GM12865 (cell line): ENCODE results near the gene EXOC4.

Source experiments
- DNase-seq: peaks from one replicate; pipeline ENCODE4 v3.0.0; 2010; ENCODE audit warnings: low read depth
- H3K4me3 ChIP-seq: 2 replicates; pipeline ENCODE4 v1.5.1; 2011; ENCODE audit warnings: mild to moderate bottlenecking, low read depth, low read length, control low read depth
- TF ChIP-seq, protein P1 (sequence below): IDR thresholded peaks from 2 replicates; pipeline ENCODE4 v1.5.1; 2011; ENCODE audit warnings: low read length, control low read depth, low read depth, inconsistent platforms; ENCODE audit not compliant: insufficient read depth; ENCODE audit errors: missing control alignments

The EXOC4 gene

DNA sequence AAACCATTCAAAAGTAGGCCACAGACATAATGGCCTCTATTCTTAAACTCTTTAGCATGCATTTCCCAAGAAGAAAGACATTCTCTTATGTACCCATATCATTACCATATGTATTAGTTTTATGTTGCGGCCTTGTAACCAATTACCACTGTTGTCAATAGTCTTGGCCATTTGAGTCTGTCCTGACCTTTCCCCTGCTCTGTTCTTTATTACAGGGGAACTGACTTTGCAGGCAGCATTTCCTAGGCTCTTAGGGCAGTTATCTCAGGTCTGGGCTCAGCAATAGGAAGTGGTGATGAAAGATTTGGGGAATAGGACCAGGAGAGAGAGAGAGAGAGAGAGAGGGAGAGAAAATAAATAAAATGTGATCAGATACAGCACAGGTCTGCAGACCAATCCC is 679.7 kb downstream of the EXOC4 start:
- TF ChIP-seq, protein P1, sequence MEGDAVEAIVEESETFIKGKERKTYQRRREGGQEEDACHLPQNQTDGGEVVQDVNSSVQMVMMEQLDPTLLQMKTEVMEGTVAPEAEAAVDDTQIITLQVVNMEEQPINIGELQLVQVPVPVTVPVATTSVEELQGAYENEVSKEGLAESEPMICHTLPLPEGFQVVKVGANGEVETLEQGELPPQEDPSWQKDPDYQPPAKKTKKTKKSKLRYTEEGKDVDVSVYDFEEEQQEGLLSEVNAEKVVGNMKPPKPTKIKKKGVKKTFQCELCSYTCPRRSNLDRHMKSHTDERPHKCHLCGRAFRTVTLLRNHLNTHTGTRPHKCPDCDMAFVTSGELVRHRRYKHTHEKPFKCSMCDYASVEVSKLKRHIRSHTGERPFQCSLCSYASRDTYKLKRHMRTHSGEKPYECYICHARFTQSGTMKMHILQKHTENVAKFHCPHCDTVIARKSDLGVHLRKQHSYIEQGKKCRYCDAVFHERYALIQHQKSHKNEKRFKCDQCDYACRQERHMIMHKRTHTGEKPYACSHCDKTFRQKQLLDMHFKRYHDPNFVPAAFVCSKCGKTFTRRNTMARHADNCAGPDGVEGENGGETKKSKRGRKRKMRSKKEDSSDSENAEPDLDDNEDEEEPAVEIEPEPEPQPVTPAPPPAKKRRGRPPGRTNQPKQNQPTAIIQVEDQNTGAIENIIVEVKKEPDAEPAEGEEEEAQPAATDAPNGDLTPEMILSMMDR, result no peak
- no peak for DNase-seq
- H3K4me3 ChIP-seq, result no peak overlapping the region

DNA sequence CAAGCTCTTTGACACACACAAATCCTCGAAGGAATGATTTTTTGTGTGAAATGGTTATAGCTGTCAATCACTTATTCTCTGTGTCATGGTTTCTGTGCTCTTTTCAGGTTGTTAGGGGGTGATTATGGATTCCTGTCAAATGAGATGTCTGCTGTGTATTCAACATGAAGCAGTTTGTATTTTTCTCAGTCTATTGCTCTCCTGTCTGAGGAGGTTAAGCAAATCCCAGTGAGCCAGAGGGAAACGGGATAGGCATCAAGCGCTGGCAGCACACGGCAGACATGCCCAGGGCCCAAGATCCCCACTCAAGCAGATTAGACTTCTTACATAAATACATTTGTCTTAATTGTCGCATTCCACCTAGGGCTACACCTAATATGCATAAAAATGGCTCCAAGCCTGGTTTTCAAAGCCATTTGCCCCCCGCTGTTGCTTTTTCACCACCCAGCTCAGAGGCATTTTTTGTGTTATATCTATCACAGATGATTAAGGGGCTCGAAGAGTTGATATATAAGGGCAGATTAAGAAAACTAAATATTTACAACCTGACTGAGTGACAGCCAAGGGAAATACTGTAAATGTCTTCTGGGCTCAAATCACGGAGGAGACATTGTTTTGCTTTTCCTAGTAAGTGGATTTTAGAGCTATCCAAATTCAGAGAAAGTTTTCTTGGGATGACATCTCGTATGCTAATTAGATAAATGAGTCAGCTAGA is 681.5 kb downstream of the EXOC4 start:
- TF ChIP-seq, protein P1, result no peak
- DNase-seq, result no peak
- H3K4me3 ChIP-seq, result no peak overlapping the region

DNA sequence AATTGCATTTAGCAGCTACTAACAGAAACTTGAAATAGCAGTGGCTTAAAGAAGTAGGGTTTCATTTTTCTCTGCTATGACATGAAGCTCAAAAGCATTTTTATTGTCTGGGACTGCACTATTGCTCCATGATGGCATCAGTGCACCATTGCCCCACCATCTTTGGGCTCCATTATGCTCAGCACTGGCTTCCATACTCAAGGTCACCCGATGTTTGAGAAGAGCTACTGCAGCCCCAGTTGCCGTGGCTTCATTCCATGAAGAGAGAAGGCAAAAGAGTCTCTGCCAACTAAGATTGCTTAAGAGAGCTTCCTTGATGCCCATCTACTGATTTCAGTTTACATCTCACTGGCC is 682.1 kb downstream of the EXOC4 start:
- H3K4me3 ChIP-seq, result no peak overlapping the region
- DNase-seq, result no peak
- TF ChIP-seq, protein P1, result no peak

DNA sequence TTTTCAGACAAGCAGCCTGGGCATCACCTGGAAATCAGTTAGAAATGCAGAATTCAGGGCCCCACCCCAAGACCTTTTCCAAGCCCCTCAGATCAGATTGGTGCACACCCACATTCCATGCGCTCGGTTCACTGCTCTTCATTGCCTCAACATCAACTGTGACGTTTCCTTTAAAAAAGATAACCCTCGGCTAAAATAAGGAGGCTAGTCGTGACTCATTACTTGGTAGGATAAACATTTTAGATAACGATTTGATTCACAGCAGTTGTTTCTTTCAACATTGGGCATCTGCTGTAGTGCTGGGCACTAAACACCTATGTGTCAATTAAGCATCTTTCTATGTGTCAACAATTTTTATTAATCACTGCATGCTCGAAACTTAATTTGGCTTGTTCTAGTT is 683.2 kb downstream of the EXOC4 start:
- DNase-seq, result no peak
- TF ChIP-seq, protein P1, result no peak
- no peak overlapping the region for H3K4me3 ChIP-seq

GRCh38 chr7:133937786-133938185 is 684.9 kb downstream of the EXOC4 start:
- DNase-seq, result no peak
- TF ChIP-seq, protein P1, result no peak
- H3K4me3 ChIP-seq, result no peak overlapping the region

DNA sequence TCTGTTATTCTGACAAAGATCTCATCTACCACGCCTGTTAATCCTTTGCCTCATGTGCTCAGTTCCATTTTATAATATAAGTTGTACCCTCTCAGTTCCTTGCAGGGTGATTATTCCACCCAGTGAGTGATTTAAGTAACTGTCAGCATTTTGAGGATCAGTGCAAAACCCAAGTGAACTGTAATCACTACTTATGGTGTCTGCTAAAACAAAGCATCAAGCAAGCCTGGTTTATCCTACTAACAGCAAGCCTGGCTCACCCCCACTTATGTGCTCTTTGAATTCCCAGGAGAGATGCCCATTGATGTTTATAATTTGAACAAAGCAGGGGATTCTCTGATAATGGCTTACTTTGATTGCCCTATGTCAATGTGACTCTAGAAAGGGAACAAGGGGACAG is 687.5 kb downstream of the EXOC4 start:
- DNase-seq, result no peak
- TF ChIP-seq, protein P1, result no peak
- H3K4me3 ChIP-seq, result no peak overlapping the region

GRCh38 chr7:133941496-133941895 is 688.6 kb downstream of the EXOC4 start:
- DNase-seq, result no peak
- H3K4me3 ChIP-seq, result no peak overlapping the region
- TF ChIP-seq, protein P1, result no peak
